HepG2 (cell line): ENCODE results near the gene OR6C74.

Experiments
- CTCF ChIP-seq: sonication (generic); formaldehyde crosslinking; IDR thresholded peaks from 2 replicates; pipeline ENCODE4 v1.5.0; 2020; ENCODE audit warnings: mild to moderate bottlenecking, missing genetic modification reagents, moderate library complexity
- ESRRA ChIP-seq: sonication (generic); formaldehyde crosslinking; IDR thresholded peaks from 2 replicates; pipeline ENCODE4 v1.5.1; 2020; ENCODE audit warnings: mild to moderate bottlenecking, low read depth, missing genetic modification reagents
- FOSL1 ChIP-seq: sonication (generic); formaldehyde crosslinking; IDR thresholded peaks from 2 replicates; pipeline ENCODE4 v1.9.0; 2021; ENCODE audit warnings: missing genetic modification reagents, borderline replicate concordance
- MAZ ChIP-seq, 2 experiments: sonication (generic) in 1 of 2; formaldehyde crosslinking in 1 of 2; IDR thresholded peaks; 2 replicates each; pipeline versions ENCODE4 v1.5.0 to v1.6.1; 2012 to 2020; ENCODE audit warnings: low read depth in 2 of 2, mild to moderate bottlenecking in 2 of 2, borderline replicate concordance in 1 of 2, improper control_type of control experiment in 1 of 2, low read length in 1 of 2, missing genetic modification reagents in 1 of 2, moderate library complexity in 1 of 2
- POLR2A ChIP-seq, 2 experiments: IDR thresholded peaks; 2 replicates each; pipeline ENCODE4 v1.6.1; 2011; ENCODE audit warnings: low read depth in 2 of 2, low read length in 2 of 2, mild to moderate bottlenecking in 1 of 2, moderate library complexity in 1 of 2; ENCODE audit not compliant: insufficient read depth in 1 of 2
- ZBTB7A ChIP-seq: sonication (generic); formaldehyde crosslinking; IDR thresholded peaks from 2 replicates; pipeline ENCODE4 v1.8.0; 2022; ENCODE audit warnings: mild to moderate bottlenecking, missing genetic modification reagents
- ZNF205 ChIP-seq: IDR thresholded peaks from 2 replicates; pipeline ENCODE4 v1.6.1; 2018; ENCODE audit warnings: missing biosample characterization, missing genetic modification reagents
- ZNF609 ChIP-seq: sonication (generic); formaldehyde crosslinking; IDR thresholded peaks from 2 replicates; pipeline ENCODE4 v1.4.0; 2020; ENCODE audit warnings: mild to moderate bottlenecking, missing genetic modification reagents, borderline replicate concordance

GRCh38 chr12:55289999-55290398 lies 45.6 kb downstream of the OR6C74 start:
- TF ChIP-seq POLR2A (IDR thresholded peaks at IDR 0.05; ENCODE audit: insufficient read depth in 1 of 2, low read depth in 2 of 2, low read length in 2 of 2) (no peak), ZNF609 (CRISPR knock-in tag) (no peak), MAZ (IDR thresholded peaks at IDR 0.05; ENCODE audit: borderline replicate concordance, low read depth, low read length) (no peak), MAZ (CRISPR knock-in tag; IDR thresholded peaks at IDR 0.05; ENCODE audit: low read depth) (no peak), ZNF205 (CRISPR knock-in tag) (no peak), CTCF (no peak), ZBTB7A (CRISPR knock-in tag) (no peak), FOSL1 (CRISPR knock-in tag) (no peak), ESRRA (CRISPR knock-in tag) (no peak)
